GM19438 (cell line): ENCODE measurements around the gene FOXD4.
"Not testable (repeated sequence)": the region's sequence is repeated elsewhere in the genome, so short reads cannot be mapped to it uniquely, and the experiment has no call there.

Source experiments
- ATAC-seq: cut with Tn5 transposase; IDR thresholded peaks from one replicate; pipeline ENCODE4 v1.9.1; 2021; ENCODE audit warnings: low read depth; ENCODE audit not compliant: unreplicated experiment

Gene FOXD4

GRCh38 chr9:117995-118467, at the start of gene FOXD4:
Gene FOXD4, minus strand, starts transcription at chr9:118417. Its CDS starts 298 bp downstream, at chr9:118119.
- not testable (repeated sequence) for ATAC-seq

DNA sequence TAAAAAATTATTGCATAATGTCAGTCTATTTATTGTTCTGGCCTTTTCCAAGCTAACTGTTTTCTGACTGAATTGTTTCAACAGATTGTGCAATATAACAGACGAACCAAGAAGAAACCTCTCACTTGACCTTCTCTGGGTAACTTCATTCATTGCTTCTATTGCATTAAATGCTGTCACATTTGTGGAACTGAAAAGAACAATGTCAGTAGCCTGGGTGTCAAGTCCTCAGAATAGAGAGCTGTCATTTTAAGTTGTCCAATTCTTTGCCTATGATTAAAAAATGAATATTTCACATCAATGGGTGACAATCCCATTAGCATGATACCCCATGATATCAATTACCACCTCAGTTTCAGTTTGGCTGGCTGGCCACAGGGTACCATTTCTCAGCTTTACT, 41.7 kb upstream of the FOXD4 start:
- not testable (repeated sequence) for ATAC-seq

GRCh38 chr9:151173-151572, 33.0 kb upstream of the FOXD4 start:
- not testable (repeated sequence) for ATAC-seq

DNA sequence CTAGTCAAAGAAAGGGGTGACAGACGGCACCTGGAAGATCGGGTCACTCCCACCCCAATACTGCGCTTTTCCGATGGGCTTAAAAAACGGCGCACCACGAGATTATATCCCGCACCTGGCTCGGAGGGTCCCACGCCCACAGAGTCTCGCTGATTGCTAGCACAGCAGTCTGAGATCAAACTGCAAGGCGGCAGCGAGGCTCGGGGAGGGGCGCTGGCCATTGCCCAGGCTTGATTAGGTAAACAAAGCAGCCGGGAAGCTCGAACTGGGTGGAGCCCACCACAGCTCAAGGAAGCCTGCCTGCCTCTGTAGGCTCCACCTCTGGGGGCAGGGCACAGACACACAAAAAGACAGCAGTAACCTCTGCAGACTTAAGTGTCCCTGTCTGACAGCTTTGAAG, 21.7 kb upstream of the FOXD4 start:
- ATAC-seq, result not testable (repeated sequence)

- not testable (repeated sequence) for ATAC-seq
Observed at GRCh38 chr9:117144-117994, 848 bp downstream of the FOXD4 start.

- not testable (repeated sequence) for ATAC-seq
Observed at GRCh38 chr9:116239-117077, 1.8 kb downstream of the FOXD4 start.

GRCh38 chr9:115118-115451, 3.1 kb downstream of the FOXD4 start:
- not testable (repeated sequence) for ATAC-seq

- ATAC-seq, result not testable (repeated sequence)
Observed at GRCh38 chr9:114267-115117, 3.7 kb downstream of the FOXD4 start.

DNA sequence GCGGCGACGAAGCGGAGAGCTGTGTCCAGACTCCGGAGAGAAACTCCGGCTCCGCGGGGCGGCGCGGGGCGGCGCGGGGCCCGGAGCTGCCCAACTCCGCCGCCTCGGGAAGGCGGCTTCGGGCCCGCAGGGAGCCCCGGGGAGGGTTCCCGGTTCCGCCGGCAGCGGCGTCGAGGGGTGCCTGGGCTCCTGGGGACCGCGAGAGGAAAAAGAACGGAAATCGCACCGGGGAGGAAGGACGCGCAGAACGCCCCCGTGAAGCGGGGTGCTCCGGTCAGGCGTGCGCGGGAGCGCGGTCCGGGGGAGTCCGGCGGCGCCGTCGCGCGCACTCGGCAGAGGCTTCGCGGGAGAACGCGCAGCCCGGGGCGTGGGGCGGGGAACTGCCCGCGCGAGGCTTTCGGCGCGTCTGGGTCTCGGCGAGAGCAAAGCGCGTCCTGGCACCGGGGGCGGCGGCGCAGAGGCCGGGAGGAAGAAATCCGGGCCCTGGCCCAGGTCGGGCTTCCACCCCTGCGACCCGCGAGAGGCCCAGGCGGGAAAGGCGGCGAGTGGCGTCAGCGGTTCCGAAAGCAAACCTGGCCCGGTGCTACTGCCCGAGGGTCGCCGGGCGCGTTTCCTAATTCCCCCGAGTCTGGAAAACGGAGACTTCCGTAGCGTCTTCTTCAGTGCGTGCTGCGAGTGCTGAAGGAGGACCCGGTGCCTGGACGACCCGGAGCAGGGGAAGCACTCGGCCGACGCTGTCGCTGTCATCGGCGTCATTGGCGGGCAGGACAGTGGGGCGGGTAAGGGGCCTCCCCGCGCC, 4.5 kb downstream of the FOXD4 start:
- ATAC-seq, result not testable (repeated sequence)

DNA sequence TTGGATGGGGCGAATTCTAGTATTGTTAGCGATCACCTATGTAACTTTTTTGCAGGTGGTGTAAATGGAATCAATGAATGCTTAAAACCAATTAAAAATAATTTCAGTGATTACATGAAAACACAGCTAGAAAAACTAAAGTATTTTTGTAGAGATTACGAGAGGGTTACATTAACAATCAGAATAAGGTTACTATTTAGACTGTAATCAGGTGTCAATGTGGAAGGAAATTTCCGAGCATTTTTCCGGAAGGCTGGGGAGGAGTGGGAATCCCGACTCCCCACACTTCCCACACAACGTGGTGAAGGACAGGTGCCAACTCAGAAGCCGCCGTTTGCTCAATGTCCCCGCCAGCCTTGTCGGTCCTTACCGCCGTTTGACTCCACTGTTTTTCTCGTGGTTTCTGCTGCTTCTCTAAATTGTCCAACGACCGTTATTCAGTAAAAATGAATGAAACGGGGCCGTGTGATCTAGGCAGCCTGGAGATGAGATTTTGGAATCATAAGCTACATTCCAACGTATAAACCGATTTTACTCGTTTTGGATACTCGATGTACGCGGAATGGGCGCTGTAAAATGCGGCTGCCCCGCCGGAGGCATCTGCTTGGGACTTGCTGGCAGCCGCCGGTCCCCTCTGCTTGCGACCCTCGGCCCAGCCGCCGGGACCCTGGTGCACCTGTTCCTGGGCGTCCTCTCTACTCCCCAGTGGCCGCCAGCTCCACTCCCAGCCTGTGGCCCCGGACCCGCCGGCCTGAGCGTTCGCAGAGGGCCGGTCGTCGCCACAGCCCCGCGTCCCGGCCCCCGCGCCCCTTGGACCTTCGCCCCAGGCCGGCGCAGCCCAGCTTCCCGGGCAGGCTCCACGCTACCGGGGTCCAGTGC, 5.4 kb downstream of the FOXD4 start:
- not testable (repeated sequence) for ATAC-seq

DNA sequence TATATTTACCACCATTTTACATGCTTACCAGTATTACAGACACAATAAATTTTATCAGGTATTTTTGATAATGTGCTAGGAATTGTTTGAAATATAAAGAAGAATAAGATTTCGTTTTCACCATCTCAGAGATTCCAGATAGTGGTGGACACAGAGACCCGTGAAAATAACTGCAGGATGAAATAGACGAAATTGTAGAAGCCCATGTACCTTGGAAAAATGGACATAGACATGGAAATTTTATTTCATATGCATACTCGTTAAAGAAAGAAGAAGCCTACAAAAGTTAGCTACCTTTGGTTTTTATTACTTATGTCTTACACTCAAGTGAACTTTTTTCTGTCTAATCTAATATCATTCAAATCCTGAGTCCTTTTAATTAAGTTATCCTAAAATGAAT, 7.5 kb downstream of the FOXD4 start:
- not testable (repeated sequence) for ATAC-seq

DNA sequence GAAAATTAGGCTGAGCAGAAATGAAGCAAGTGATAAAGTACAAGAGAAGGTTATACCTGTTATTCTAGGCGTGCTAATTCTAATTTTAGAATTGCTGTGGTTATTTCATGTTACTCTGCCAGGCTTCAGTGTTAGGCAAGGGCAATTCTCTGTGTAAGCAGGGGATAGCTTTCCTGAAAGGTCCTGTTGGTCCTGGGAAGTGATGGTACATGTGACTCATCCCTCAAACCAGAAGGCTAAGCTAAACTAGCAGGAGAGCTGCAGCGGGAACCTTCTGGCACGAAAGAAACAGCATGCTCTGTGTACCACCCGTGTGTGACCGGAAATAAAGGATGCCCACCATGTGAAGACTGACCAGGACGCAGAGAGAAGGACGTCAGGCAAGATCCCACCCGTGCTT, 8.7 kb downstream of the FOXD4 start:
- not testable (repeated sequence) for ATAC-seq

- not testable (repeated sequence) for ATAC-seq
Observed at GRCh38 chr9:108742-109495, 9.3 kb downstream of the FOXD4 start.

GRCh38 chr9:105991-106390, 12.2 kb downstream of the FOXD4 start:
- not testable (repeated sequence) for ATAC-seq

- ATAC-seq, result not testable (repeated sequence)
Observed at GRCh38 chr9:100430-100829, 17.8 kb downstream of the FOXD4 start.

DNA sequence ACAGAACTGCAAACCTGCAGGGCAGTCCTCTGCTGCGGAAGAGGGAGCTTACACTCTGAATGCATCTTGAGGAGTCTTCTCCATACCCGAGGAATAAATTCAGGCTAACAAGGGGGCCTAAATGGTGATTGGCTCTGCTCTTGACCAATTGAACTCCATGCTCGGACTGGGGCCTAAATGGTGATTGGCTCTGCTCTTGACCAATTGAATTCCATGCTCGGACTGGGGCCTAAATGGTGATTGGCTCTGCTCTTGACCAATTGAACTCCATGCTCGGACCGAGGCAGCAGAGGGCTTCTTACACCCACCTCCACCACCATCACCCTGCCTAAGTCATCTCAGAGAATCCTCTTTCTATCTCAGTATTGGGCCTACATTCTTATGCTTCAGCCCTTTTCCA, 18.4 kb downstream of the FOXD4 start:
- not testable (repeated sequence) for ATAC-seq

DNA sequence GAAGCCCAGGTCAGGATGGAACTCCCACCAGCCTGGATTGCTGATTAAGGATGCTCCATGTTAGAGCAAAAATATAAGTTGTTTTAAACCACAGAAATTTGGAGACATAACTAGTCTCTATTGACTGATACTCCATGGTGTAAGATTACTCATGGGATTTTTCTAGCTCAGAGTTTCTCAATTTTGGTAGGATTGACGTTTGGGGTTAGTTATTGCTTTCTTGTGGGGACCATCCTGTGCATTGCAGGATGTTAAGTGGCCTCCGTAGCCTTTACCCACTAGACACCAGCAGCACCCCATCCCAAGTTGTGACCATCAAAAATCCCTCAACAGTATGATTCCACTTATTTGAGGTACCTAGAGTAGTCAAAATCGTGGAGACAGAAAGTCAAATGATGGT, 19.4 kb downstream of the FOXD4 start:
- ATAC-seq, result not testable (repeated sequence)

DNA sequence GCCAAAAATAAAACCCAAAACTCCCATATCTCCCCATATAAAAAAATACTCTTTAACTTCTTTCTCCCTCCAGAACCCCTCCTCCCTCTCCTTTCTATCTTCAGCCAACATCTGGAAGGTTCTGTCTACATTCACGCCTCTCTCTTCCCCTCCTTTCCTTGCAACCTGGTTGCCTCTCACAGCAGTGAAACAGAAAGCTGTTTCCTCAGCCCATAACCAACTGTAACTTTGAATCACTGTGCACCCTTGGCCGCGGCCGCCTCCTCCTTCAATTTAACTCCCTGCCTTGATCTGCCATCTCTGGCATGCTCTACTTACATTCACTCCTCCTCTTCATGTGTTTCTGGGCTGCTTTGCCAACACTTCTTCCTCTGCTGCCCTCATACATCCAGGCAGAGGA, 23.2 kb downstream of the FOXD4 start:
- ATAC-seq, result not testable (repeated sequence)
